Activated CD4-positive, alpha-beta T cell treated with anti-CD3 and anti-CD28 coated beads, Interleukin-2, amount 50 U/mL, for 24 hours (primary cell): ENCODE data around the gene LTBP2.
A peak's percentile ranks its signal among the peaks of the same experiment; 100 is the strongest.

Experiments used
- DNase-seq, 2 donors: peaks; one replicate each; pipeline ENCODE4 v3.0.0-alpha.2; 2020; ENCODE audit warnings: low read depth in 1 of 2, low spot score in 1 of 2

LTBP2 gene

GRCh38 chr14:74509587-74510222, 102.3 kb downstream of the LTBP2 start:
- no peak for DNase-seq

GRCh38 chr14:74508844-74509428, 103.1 kb downstream of the LTBP2 start:
- DNase-seq, result no peak

GRCh38 chr14:74508292-74508731, 103.7 kb downstream of the LTBP2 start:
- DNase-seq, result no peak

- no peak for DNase-seq
These were observed 104.2 kb downstream of the LTBP2 start for GRCh38 chr14:74507840-74508239.

- DNase-seq, result no peak
These were observed 105.0 kb downstream of the LTBP2 start for GRCh38 chr14:74507085-74507484.

GRCh38 chr14:74506411-74506851, 105.6 kb downstream of the LTBP2 start:
- no peak for DNase-seq

GRCh38 chr14:74505831-74506230, 106.2 kb downstream of the LTBP2 start:
- DNase-seq, result no peak

GRCh38 chr14:74504874-74505720, 106.9 kb downstream of the LTBP2 start:
- no peak for DNase-seq

GRCh38 chr14:74504412-74504811, 107.6 kb downstream of the LTBP2 start:
- DNase-seq, result no peak

- DNase-seq, result no peak
These were observed 108.1 kb downstream of the LTBP2 start for GRCh38 chr14:74503938-74504335.

GRCh38 chr14:74503291-74503937, 108.6 kb downstream of the LTBP2 start:
- DNase-seq, result no peak

- no peak for DNase-seq
These were observed 109.6 kb downstream of the LTBP2 start for GRCh38 chr14:74502236-74503019.

- DNase-seq, result no peak
These were observed 110.3 kb downstream of the LTBP2 start for GRCh38 chr14:74501691-74502090.

GRCh38 chr14:74501135-74501614, 110.9 kb downstream of the LTBP2 start:
- no peak for DNase-seq

GRCh38 chr14:74500417-74501134, 111.5 kb downstream of the LTBP2 start:
- no peak for DNase-seq

- DNase-seq, result no peak
These were observed 116.7 kb downstream of the LTBP2 start for GRCh38 chr14:74495356-74495755.

GRCh38 chr14:74493343-74494261, 118.4 kb downstream of the LTBP2 start, which contains the start of gene ISCA2:
Gene ISCA2 (plus strand): TSS chr14:74493765. CDS start chr14:74493775, 10 bp downstream.
- peak; percentile 99 for DNase-seq

GRCh38 chr14:74492776-74493342, 119.2 kb downstream of the LTBP2 start, which contains the start of gene NPC2:
Gene NPC2 (minus strand): TSS chr14:74493305. CDS start chr14:74493274, 31 bp downstream.
- no peak for DNase-seq
